ENCODE measurements around the gene DPAGT1. TPM values are rescaled to one million over a fixed set of nuclear protein-coding genes. Genes with fewer than 3 reads are reported as not detected.
"Not testable (repeated sequence)": the region's sequence is repeated elsewhere in the genome, so short reads cannot be mapped to it uniquely, and the experiment has no call there.

DPAGT1 gene
- total RNA-seq = 22.1 and 42.9 TPM in 2 replicates

DNA sequence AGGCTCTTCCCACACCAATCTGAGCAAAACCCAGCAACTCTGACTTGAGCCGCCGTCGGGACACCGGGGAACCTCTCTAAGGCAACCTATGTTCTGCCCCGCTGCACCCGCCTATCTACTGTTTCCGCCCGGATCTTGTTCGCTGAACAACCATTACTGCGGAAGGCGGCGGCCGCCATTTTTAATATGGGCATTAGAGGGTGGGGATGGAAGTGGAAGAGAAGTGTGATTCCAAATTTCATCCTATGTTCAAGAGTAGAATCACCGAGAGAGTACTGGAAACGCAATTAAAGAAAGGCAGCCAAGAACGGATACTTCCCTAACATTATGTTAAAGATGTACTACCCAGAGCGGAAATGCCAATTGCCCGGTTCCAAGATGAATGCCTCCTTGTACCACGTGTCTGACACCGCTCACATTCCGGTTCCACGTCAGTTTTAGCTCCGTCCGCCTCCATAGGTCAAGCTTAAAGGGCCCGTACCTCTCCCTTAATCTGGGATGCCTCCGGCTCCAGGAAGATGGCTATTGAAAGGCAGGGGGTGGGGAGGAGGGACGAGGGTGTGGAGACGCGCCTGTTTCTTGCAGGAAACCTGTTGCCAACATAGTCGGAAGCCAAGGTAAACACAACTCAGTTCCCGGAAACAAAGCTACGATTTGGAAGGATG is at the start of gene DPAGT1:
Gene DPAGT1 (minus strand): TSS at position 95 of the 665 bp plus-strand sequence. CDS start 198 bp downstream, outside the sequence.
- DNase-seq (ENCODE audit: low read depth) = peak; percentile 94

DNA sequence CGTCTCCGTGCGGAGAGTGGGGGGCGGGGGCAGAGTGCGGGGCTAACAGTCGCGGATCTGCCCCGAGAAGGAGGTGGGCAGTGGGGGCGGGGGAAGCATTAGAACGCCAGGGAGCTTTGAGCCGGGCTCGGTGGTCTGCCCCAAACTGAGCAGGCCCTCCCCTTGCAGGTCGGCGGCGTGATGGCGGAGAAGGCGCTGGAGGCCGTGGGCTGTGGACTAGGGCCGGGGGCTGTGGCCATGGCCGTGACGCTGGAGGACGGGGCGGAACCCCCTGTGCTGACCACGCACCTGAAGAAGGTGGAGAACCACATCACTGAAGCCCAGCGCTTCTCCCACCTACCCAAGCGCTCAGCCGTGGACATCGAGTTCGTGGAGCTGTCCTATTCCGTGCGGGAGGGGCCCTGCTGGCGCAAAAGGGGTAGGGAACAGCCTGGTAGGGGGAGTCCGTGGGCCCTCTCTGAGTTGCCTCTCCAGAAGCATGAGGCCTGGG is 48.2 kb upstream of the DPAGT1 start:
- DNase-seq (ENCODE audit: low read depth) = no peak

DNA sequence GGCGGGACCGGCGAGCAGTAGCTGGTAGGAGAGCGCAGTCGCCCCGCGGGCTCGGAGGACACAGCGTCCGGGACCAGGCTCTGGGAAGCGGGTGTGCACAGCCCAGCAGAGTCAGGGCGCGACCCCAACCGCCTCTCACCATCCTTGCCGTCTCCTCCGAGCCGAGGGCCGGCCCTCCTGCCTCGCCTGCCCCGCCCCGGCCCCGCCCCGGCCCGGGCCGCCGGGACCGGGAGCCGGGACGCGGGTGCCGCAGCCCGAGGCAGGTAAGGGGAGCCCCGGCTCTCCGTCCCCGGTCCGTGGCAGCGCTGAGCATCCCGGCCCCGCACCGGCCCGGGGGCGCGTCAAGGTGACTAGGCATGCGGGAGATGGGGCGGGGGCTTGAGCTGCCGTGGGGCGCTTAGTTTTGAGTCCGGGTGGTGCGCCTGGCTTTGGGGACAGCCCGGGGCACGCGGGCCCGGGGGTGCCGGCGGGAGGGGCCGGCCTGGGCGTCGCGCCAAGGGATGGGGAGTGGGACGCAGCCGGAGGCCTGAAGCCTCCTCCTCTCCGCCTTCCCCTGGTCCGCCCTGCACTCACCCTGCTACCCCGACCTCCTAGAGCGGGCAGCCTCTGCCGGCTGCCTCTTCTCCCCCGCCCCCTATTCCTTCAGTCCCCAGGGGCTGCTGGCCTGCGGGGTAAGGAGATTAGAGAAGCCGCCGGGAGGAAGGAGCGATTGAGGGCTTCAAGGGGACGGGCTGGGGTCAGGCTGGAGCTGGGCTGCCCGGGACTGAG is 47.5 kb upstream of the DPAGT1 start, which contains the start of gene ABCG4:
Gene ABCG4 (plus strand): TSS at position 35 of the 768 bp plus-strand sequence. CDS start 914 bp downstream, outside the sequence.
- no peak for DNase-seq (ENCODE audit: low read depth)

DNA sequence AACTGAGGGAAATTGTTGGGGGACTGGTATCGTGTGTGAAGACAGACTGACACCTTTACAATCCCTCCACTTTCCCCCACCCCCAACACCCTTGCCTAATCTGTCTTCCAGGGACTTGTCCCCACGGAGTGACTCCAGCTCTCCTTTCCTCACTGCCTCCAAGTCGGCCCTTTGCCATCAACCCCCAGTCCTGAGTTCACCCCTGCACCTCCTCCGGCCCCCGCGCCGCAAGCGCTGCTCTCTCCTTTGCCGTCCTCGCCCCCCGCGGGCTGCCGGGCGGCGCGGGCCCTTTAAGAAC is 47.0 kb upstream of the DPAGT1 start:
- DNase-seq (ENCODE audit: low read depth) = no peak

DNA sequence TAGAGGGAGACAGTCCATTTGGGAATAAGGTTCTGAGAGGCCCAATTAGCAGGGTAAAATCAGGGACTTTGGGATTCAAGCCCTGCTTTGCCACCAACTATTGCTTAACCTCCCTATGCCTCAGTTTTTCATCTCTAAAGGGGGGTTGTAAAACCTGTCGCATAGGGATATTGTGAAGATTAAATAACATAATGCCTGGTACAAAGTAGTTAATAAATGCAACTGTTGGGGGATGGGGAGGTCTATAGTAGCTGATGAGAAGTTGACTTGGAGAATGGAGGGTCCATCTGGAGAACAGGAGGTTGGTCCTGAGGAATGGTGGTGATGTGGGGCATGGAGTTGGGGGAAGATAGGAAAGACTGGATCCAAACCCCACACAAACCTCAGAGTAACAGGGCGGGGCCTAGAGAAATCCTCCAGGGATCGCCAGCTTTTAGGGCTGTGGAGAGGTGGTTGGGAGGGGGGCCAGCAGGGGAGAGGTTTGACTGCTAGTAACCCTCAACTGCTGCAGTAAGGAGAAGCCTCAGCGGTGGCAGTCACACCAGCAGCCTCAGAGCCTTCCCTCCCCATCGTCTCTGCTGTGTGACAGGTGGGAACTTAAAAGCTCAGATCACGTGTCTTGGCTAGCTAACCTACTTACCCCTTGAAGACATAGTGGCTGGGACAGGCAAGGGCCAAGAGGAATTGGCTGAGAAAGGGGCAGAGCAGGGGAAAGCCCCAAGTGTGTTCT is 46.1 kb upstream of the DPAGT1 start:
- no peak for DNase-seq (ENCODE audit: low read depth)

DNA sequence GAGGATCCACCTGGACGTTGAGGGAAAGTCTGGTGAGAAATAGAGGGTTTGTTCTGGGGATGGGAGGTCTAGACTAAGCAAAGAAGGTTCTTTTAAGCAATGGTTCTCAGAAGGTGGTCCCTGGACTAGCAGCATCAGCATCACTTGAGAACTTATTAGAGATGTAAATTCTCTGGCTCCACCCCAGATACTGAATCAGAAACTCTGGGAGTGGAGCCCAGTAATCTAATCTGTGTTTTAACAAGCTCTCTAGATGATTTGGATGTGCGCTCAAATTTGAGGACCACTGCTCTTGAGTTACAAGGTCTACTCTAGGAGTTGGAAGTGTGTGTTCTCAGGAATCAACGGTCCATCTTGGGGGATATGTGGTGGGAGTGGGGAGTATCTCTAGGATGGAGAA is 43.9 kb upstream of the DPAGT1 start:
- no peak for DNase-seq (ENCODE audit: low read depth)

DNA sequence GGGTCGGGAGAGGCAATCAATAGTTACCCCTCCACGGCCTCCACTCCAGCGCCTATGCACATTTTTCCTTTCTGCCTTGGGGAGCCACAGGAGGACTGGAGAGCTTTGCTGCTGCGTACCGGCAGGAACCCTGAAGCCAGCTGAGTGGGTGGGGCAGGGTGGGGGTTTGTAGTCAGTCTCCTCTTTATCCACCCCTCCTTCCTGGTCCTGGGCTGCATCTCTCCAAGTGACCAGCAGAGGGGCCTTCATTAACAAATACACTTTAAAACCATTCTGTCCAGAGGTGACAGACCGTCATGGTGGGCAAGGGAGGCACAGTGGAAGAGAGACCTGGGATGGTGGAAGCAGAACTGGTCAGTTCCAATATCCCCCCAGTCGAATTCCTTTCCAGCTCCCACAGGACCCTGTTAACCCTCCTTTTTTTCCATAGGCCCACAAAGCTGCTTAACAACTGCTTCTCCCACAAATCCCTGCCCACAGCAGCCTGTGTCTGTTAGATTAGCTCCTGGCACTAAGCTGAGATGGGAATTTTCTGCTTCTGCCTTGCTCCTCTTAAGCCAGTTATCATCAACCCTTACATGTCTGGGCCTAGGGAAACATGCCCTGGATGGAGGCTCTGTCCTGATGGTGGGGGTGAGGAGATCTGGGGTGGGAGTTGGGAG is 43.3 kb upstream of the DPAGT1 start:
- peak; percentile 64 for DNase-seq (ENCODE audit: low read depth)

DNA sequence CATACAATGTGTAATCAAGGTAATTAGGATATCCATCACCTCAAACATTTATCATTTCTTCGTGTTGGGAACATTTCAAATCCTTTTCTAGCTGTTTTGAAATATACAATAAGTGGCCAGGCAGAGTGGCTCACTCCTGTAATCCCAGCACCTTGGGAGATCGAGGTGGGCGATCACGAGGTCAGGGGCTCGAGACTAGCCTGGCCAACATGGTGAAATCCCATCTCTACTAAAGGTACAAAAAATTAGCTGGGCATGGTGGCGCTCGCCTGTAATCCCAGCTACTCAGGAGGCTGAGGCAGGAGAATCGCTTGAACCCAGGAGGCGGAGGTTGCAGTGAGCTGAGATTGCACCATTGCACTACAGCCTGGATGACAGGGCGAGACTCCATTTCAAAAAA is 37.6 kb upstream of the DPAGT1 start:
- DNase-seq (ENCODE audit: low read depth) = not testable (repeated sequence)

DNA sequence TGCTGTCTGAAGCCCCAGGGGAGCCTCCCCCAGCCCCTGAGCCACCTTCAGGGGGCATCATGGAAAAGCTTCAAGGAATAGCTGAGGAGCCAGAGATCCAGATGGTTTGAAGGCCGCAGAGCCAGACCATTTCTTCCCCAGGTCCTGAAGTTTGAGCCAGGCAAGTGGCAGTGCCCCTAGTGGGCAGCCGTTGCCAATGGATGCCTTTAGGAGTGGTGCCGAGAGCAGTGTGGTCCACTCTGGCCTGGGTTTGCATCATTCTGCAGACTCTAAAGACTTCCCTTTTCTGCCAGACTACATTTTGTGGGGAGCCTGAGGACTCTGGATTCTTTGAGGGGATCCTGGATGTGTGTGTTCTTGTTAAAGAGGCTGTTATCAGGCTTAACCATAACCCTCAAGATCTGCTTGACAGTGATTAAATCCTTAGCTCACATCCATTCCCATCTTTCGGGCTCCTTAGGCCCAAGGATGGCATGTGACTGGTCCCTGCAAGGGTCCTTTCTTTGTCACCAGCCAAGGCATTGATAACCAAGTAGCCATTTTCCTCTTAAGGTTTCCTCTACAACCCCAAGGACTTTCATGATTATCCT is 32.8 kb upstream of the DPAGT1 start:
- no peak for DNase-seq (ENCODE audit: low read depth)

DNA sequence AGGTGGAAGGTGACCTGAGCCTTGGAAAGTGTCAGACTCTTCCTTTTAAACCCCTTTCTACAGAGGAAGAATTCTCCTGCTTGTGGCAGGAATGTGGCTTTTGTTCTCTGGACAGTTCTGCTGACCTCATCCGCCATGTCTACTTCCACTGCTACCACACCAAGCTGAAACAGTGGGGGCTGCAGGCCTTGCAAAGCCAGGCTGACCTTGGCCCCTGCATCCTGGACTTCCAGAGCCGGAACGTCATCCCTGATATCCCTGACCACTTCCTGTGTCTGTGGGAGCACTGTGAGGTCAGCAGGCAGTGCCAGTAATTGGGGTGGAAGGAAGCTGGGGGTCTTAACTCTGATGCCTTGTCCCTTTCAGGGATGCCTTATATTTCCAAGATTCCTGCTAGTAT is 29.0 kb upstream of the DPAGT1 start:
- no peak for DNase-seq (ENCODE audit: low read depth)

DNA sequence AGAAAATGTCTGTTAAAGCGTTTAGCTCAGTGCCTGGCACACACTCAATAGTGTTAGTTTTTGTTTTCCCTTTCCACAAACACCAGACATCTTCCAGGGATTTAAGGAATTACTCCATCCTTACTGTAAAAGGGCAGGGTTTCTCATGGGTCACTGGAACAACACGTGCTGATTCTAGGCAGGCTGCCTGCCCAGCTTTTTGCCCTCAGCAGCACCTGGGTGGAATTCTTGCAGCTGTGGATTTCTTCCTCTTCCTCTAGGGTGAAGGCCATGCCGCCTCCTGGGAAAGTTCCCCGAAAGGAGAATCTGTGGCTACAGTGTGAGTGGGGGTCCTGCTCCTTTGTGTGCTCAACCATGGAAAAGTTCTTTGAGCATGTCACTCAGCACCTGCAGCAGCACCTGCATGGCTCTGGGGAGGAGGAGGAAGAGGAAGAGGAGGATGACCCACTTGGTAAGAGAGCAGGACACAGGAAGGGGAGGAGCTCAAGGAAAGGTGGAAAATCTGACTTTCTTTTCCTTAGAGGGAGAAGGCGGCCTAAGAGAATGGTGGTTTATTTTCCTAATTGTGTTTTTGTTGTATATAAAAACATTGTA is 25.1 kb upstream of the DPAGT1 start:
- no peak for DNase-seq (ENCODE audit: low read depth)

DNA sequence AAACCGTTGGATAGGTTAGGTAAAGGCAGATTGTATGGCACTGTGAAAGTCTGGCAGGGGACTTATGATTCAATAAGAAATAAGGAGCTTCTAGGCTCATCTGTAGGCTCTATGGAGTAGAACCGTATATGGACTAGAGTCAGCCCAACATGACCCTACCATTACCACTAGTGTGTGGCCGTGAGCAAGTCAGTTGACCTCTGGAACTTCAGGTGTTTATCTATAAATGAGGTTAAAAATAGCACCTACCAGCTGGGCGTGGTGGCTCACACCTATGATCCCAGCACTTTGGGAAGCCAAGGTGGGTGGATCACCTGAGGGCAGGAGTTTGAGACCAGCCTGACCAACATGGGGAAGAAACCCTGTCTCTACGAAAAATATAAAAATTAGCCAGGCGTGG is 24.2 kb upstream of the DPAGT1 start:
- DNase-seq (ENCODE audit: low read depth) = no peak

DNA sequence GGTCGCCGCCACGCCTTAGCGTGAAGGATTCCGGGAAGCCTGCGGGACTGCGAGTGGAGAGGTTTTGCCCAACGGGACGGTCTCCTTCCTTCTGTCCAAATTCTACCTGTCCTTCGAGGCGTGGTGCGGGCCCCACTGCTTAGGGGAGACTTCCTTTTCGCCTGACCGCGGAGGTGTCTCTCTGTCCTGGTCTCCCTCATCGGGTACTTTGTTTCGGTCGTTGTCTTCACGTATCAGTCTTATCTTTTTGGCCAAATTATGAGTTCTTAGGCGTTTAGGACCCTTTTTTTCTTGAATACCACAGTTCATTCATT is 20.1 kb upstream of the DPAGT1 start:
- no peak for DNase-seq (ENCODE audit: low read depth)

DNA sequence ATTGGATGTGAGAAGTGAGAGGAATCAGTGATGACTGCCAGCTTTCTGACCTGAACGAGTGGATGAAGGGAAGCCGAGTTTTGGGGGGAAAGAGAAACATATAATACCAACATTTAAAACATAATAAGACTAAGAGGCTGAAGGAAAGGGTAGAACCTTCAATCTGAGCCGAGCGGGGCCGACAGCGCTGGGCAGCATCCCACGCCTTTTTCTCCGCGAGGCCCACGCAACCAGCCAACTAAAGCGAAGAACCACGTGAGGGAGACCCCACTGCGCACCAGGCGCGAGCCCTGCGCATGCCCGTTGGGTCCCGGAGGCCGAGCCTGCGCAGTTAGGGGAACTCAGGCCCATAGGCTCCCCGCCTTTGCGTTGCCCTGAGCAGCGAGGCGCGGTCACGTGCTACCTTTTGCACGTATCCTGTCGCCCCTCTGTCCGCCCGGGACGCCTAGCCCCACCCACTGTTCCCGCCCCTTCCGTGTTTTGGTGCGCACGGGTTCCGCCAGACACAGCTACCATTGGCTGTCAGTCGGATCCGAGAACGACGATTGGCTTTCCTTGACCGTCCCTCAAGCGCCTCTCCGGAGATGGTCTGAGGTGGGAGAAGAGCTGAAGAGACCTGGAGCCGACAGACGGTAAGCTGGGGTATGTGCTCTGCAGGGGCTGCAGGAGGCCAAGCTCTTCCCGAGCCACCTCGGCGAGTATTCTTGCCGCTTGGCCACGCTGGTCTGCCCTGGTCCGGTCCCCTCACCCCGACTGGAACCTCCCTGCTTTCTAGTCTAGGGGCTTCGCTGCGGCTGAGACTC is 19.6 kb upstream of the DPAGT1 start, which contains the start of gene HINFP:
Gene HINFP (plus strand): TSS at position 573 of the 803 bp plus-strand sequence. CDS start 5,365 bp downstream, outside the sequence.
- peak; percentile 97 for DNase-seq (ENCODE audit: low read depth)

DNA sequence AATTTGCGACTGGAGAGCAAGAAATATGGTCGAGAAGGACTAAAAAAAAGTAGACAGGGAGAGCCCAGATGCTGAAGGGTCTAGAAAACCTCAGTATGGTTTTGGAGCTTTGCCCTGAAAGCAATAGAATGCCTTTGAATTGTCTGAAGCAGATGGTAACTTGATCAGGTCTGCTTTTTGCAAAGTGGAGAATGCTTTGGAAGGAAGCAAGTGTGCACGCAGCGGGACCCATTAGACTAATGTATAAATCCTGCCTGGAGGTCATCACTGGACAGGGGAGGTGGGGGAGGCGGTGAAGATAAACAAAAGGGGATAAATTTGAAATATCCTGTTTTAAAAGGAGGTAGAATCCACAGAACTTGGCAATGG is 19.0 kb upstream of the DPAGT1 start:
- DNase-seq (ENCODE audit: low read depth) = peak; percentile 28

DNA sequence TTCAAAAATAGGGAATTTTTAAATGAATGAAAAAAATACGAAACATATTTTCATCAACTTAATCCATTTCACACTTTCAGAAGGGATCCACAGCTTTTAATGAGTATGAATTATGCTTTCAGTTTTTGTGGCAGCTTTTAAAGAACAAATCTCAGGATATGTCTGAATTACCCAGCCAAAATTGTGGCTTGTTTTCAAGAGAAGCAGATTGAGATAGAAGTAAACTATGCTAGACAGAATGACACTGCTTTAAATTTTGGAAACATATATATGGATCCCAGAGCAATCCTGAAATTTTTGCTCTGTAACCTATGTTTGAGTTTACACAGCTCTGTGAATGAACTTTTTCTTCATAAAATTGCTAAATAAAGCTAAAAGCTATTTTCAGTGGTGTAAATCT is 17.3 kb upstream of the DPAGT1 start:
- no peak for DNase-seq (ENCODE audit: low read depth)

DNA sequence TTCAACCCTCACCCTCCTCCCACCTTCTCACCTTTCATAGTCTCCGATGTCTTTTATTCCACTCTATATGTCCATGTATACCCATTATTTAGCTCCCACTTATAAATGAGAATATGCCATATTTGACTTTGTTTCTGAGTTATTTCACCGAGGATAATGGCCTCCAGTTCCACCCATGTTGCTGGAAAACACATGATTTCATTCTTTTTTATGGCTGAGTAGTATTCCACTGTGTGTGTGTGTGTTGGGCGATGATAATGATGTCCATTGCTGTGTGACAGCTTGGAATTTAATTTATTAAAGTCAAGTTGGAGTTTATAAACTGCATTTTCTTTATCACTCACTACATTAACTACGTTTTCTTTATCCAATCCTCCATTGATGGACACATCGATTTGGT is 16.6 kb upstream of the DPAGT1 start:
- no peak for DNase-seq (ENCODE audit: low read depth)

DNA sequence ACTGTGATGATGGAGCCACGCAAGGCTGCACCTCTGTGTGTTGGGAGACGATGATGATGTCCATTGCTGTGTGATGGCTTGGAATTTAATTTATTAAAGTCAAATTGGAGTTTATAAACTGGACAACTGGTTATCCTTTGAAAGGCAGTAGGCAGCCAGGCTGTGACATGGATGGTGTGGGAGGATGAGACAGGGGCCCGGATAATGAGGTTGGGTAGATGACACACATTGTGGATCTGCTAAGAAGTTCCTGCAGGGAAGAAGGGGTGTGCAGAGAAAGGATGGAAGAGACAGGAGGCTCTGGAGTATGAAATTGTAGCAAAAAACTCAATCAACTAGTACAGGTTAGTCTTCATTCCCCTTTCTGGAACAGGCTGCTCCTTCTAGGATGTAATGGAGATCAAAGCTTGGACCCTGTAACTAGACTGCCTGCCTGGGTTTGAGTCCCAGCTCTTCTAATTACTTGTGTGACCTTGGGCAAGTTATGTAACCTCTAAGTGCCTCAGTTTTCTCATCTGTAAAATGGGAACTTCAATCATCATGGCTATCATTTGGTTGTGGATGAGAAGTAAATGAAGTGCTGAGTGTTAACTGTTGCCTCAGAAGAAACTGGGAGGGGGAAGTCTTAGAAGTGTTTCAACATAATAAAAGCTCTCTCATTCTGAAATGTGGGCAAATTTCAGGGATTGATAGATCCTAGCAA is 15.5 kb upstream of the DPAGT1 start:
- DNase-seq (ENCODE audit: low read depth) = no peak

DNA sequence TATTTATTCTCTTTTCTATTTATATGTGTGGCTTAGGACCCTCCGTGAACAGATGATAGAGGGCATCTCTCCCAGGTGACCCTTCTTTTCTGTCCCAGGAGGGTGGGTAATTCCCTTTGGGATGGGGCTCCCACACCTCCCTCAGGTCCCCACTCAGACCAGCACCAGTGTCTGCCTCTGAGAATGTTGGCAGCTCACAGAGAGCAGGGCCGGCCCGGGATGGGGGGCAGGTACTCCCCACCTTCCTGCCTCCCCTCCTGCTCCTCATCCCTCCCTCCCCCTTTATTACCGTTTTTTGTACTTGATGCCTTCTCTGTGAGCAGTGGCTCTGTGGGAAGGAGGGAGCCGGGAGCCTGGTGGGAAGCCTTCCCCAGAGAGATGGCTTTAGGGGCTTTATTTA is 14.9 kb upstream of the DPAGT1 start:
- DNase-seq (ENCODE audit: low read depth) = no peak

DNA sequence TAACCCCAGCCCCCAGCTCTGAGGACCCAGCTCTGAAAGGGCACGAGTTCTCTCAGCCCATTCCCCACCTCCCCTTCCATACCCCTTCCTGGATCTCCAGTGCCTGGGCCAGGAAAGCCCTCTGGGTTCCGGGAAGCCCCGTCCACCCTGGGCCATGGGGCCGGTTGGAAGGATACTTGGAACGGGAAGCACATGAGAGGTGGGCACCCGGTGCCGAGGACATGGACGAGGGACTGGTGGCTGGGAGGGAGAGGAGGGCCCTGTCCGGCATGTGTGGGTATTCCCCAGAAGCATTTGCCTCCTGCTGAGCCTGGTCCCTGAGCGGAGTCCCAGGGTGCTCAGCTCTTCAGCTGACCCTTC is 14.6 kb upstream of the DPAGT1 start:
- DNase-seq (ENCODE audit: low read depth) = no peak

Data from renal cortical epithelial cell (primary cell).